Fibroblast of the aortic adventitia (primary cell): ENCODE data around the gene PLXNA2. TPM values are rescaled to one million over a fixed set of nuclear protein-coding genes. Genes with fewer than 3 reads are reported as not detected.

ENCODE experiments used
- DNase-seq: peaks from one replicate; pipeline ENCODE4 v3.0.0-alpha.2; 2010; ENCODE audit warnings: low read depth
- H3K4me3 ChIP-seq: 2 replicates; pipeline ENCODE4 v1.5.1; 2011; ENCODE audit warnings: low read depth, mild to moderate bottlenecking, control low read depth, low read length, moderate library complexity
- total RNA-seq: library from RNA; depleted of rRNA; stranded (reverse); fragments of >200 nt; gene quantifications from 2 replicates; pipeline ENCODE4 v1.2.3, GENCODE V29; 2012; ENCODE audit warnings: low replicate concordance
- TF ChIP-seq, protein P1 (sequence below): IDR thresholded peaks from 2 replicates; pipeline ENCODE4 v1.5.1; 2011; ENCODE audit warnings: mild to moderate bottlenecking, low read length, control low read depth, inconsistent platforms; ENCODE audit not compliant: insufficient read depth

PLXNA2 gene
- total RNA-seq, 1 donor, result 8.0 TPM

DNA sequence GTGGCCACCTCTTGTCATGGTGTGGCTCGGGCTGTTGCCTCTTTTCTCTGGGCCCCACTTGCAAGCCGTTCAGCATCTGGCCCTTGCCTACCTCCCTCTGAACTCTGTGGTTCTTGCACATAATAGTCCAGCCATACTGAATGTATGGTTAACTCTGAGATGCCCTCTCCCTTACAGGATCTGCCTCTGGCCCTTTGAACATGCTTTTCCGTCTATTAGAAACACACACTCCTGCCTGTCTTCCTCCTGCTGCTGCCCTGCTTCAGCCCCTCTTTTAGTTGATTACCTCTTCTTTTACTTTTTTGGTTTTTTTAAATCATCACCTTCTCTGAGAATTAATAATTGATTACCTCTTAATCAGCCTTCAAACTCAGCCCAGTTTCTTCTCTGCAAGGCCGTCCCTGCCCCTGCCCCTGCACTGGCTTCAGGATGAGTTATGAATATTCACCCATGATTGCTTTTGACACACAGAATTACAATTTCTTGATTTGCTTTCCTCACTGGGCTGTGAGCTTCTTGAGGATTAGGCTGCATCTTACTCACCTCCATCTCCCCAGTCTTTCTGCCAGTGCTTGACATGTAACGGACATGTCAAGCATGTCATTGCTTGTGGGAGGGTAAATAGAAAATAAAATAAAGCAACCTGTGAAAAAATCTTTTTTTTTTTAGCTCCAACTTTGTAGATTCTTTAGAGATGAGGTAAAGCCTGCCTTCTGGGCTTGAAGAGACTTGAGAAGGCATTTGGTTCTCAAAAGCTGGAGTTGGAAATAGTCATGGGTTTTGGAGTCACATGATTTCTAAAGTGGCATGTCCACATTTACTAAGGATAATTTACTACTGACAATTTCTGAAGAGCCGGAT, 158.3 kb downstream of the PLXNA2 start:
- TF ChIP-seq, protein P1, sequence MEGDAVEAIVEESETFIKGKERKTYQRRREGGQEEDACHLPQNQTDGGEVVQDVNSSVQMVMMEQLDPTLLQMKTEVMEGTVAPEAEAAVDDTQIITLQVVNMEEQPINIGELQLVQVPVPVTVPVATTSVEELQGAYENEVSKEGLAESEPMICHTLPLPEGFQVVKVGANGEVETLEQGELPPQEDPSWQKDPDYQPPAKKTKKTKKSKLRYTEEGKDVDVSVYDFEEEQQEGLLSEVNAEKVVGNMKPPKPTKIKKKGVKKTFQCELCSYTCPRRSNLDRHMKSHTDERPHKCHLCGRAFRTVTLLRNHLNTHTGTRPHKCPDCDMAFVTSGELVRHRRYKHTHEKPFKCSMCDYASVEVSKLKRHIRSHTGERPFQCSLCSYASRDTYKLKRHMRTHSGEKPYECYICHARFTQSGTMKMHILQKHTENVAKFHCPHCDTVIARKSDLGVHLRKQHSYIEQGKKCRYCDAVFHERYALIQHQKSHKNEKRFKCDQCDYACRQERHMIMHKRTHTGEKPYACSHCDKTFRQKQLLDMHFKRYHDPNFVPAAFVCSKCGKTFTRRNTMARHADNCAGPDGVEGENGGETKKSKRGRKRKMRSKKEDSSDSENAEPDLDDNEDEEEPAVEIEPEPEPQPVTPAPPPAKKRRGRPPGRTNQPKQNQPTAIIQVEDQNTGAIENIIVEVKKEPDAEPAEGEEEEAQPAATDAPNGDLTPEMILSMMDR, result no peak
- DNase-seq, result peak; percentile 56
- H3K4me3 ChIP-seq, result peak overlapping the region; percentile 32

DNA sequence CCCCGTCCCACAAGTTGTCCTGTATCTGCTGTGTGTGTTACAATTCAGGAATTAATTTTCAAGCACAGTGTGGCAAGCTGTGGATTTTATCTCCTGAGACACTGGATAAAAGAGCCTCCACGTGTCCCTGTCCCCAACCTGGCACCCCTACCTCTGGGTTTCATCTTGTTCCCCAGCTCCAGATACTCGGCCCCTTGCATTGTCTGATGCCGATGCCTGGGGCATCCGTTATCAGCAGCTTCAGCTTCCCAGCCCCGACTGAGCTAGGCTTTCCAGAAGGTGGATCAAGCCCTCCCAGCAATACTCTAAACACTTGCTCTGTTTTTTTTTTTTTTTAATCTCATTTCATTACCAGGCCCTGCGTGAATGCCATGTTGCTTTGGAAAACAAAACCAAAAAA, 159.4 kb downstream of the PLXNA2 start:
- DNase-seq, result no peak
- TF ChIP-seq, protein P1, result no peak
- H3K4me3 ChIP-seq, result no peak overlapping the region

DNA sequence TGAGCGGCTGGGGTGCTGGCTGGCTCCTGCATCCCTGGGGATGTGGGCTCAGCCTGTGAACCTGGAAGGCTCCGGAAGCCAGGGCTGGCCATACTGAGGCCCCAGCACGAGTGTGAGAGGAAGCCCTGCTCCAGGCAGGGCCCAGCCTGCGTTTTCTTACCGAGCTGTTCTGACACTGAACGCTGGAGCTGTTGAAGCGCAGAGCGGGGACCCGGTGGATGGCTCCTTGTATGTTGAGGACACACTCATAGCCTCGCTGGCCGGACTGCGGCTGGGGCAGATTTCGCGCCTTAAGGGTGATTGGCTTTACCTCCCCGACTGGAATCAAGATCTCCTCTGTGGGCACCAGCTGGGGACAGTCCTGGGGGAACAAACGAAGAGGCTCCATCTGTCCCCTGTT, 160.0 kb downstream of the PLXNA2 start:
- TF ChIP-seq, protein P1, result no peak
- DNase-seq, result no peak
- no peak overlapping the region for H3K4me3 ChIP-seq

DNA sequence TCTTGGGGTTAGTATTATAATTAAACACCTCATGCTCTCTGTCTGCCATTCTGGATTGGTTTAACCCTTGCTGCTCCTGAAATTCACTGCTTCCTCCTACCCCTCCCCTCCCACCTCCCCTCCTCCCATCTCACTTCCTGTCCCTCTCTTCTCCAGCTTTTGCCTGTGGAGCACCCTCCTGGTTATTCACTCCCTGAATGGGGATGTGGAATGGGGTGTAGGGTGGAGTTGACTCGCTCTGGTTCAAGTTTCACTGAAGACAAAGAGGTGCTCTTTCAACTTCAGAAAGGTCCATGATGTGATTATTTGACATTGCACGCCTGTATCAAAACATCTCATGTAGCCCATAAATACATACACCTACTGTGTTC, 160.5 kb downstream of the PLXNA2 start:
- TF ChIP-seq, protein P1, result no peak
- DNase-seq, result no peak
- no peak overlapping the region for H3K4me3 ChIP-seq

DNA sequence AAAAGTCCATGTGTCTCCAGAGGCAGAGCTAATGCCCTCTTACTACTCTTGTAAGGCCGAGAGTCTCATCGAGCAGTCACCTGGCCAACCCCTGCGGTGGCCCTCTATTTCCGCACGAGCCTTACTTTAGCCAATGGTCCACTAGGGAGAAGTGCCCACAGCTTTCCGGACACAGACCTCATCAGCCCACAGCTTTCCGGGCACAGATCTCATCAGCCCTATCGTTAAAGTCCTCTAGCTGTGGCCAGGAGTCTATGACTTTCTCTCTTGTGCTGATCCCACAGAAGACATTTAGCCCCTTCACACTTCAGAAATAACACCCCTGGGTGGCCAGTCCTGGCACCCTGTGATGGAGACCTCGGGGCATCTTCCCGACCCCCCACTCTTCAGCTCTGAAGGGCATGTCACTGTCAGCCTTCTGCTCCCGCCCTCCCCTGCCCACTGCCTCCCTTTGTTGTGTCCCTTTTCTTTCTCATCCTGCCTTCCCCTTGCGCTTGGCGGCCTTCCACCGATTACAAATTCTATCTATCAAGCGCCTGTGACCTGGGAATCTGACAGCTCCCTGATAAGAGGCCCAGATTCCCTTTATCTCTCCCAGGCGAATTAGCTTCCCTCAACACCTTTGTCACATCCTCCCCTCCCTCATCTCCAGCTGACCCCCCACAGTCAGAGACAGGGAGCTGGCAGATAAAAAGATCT, 161.0 kb downstream of the PLXNA2 start:
- H3K4me3 ChIP-seq, result no peak overlapping the region
- no peak for DNase-seq
- TF ChIP-seq, protein P1, result no peak

DNA sequence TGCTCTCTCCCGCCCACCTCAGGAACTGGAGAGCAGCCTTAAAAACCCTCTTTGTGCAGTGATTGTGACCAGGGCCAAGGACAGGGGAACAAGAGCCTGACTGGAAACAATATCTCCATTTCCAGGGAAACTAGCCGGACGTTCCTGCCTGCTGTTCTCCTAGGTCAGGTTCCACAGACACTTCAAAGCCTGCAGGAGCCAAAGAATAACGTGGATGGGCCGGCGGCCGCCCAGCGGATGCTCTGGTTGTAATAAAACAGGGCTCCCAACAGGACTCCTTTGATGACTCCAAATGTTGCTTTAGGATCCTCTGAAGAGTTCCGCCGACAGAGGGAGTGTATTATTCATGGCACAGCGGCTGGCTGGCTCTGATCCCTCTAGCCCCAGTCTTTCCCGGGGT, 162.2 kb downstream of the PLXNA2 start:
- no peak overlapping the region for H3K4me3 ChIP-seq
- no peak for DNase-seq
- TF ChIP-seq, protein P1, result no peak
